CD4-positive, alpha-beta T cell treated with Interleukin-4 for 1 hour (primary cell): Measurements from ENCODE around the gene CABS1.

Source experiments
- DNase-seq, 2 donors: peaks; one replicate each; pipeline ENCODE4 v3.0.0-alpha.2; 2020 to 2022

CABS1 gene

GRCh38 chr4:70334681-70335080, at the start of gene CABS1:
CABS1 (plus strand) TSS chr4:70334981; CDS start chr4:70335040, 59 bp downstream.
- no peak for DNase-seq

GRCh38 chr4:70288651-70289050, 46.1 kb upstream of the CABS1 start:
- DNase-seq = no peak

DNA sequence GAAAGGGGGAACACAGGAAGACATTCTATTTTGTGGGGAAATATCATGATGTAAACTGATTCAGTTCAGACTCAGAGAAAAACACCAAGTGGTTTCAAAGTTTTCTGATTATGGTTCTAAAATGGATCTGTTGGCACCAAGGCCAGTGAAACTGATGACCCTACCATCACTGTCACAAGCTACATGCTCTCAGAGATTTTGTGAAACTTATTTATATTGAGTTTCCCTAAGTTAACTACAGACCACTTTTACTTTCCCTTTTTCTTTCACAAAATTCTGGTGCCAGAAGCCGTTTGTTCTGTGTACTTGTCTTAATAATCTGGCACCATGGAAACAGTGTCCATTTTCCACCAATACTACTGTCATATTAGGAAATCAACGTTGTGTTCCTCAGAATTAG, 43.4 kb upstream of the CABS1 start:
- DNase-seq = no peak

DNA sequence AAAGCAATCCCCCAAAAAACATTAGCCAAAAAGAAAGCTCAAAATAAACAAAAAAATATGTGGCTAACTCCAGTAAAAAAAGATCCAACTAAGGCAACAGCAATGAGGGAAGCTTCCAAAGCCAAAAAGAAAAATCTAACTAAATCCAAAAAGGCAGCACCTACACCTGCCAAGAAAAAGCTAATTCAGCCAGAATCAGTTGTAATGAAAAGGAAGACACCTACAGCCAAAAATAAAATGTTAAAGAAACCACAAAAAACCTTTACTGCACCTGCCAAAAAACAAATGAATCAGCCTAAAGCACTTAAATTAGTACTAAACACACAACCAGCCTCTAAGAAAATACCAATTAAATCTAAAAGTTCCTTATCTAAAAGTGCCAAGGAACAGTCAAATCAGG, 37.2 kb upstream of the CABS1 start:
- no peak for DNase-seq

DNA sequence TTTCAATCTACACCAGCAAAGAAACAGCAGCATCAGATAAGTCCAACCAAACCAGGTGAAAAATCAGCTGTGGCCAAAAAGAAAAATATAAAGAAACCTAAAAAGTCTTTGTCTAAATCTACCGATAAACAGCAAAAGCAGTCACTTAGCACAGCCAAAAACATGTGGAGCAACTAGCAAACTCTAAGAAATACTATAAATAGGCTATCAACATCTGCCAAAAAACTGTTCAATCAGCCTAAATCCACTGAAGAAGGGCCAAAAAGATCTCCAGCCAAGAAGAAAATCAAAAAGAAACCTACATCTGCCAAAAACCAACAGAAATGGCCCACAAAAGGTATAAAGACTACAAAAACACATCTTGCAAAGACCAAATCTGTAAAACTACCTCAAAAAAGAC, 36.7 kb upstream of the CABS1 start:
- DNase-seq = no peak

GRCh38 chr4:70299643-70300042, 35.1 kb upstream of the CABS1 start:
- DNase-seq = no peak

- no peak for DNase-seq
Measured at GRCh38 chr4:70300215-70300614, 34.6 kb upstream of the CABS1 start.

DNA sequence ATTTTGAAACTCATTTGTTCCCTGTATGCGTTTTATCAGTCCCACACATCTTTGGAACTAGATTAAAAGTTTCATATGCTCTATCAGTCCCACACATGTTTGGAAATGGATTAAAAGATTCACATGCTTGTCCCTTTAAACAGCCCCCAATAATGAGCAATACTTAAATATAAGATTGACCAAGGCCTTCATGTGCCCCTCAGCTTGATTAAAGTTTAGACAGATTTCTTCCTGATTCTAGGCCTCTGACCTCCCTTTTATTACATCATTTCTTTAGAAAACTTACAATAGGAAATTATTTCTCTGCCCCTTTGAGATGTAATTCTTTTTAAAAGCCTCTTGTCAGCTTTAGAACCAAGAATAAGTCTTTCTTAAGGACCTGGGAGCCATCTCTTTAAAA, 31.7 kb upstream of the CABS1 start:
- DNase-seq = no peak

DNA sequence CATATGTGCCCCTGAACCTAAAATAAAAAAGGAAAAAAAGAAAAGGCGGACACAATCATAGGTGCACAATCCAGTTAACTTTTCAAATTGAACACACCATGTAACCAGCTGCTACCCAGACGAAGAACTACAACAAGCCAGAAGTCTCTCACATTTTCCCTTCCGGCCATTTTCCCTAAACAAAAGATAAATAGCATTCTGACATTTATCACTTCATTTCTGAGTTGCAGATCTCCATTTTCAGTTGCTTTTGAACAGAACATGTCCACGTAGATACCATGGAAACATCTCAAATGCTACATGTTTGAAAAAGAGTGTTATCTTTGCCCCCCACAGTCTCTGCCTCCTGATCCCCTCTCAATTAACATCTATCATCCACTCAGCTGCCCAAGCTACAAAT, 29.2 kb upstream of the CABS1 start:
- no peak for DNase-seq

DNA sequence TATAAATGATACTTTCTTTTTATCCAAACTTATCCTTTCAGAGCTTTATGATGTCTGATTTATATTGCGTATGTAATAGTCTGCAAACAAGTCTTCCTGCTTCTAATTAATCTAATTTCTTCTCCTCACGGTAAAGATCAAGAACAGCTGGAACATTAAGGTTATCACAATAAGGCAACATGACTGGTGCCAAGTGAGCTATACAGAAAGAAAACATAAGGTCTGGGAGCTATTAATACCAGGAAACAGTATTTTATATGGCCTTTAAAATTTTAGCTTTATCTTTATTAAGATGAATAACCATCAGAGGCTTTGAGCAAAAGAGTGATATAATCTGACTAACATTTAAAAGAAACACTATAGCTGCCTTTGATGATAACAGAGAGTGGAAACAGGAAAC, 28.7 kb upstream of the CABS1 start:
- no peak for DNase-seq

DNA sequence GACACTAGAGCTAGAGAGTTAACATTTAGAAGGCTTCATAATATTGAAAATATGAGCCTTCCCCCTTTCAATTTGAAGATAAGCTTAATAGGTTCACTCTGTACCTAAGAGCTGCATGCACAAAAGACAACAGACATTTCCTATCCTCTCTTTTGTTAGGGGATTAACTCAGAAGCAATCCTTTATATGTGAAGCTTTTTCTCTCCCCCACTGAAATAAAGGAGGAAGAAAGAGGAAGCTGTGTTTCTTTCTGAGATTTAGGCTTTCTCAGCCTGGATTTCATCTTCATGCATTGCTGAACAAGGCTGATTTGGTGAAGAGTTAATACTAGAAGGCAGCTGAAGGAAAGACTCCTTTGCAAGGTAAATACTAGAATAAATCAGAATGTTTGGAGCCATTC, 21.0 kb upstream of the CABS1 start:
- no peak for DNase-seq

DNA sequence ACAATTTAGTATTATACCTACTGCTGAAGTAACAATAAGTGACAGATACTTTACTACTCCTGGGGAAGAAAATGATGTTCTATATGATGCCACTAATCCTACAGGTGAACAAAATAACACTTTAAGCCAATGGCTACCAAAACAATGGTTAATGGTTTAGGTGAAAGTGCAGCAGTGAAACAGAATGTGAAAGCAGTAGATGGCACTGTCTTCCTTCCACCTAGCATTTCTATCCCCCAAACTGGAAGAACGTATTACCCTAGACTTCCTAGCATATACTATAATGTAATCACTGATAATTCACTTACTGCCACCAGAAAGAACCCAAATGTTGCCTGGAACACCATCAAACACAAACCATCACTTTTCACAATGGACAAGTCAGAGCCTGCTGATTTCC, 18.9 kb upstream of the CABS1 start:
- DNase-seq = no peak

- DNase-seq = no peak
Measured at GRCh38 chr4:70326052-70326451, 8.7 kb upstream of the CABS1 start.

DNA sequence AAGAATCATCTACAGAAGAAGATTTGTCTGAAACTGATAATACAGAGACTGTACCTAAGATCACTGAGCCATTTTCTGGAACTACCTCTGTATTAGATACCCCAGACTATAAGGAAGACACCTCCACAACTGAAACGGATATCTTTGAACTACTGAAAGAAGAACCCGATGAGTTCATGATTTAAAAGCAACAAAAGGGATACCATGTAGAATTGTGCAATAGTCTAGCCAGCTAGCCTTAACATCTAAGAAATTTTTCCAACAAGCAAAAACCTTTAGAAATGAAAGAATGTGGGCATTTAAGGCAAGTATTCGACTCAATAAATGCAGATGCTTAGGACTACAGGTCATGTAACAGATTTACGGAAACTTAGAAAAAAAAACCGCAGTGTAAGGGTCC, 1.3 kb downstream of the CABS1 start:
- no peak for DNase-seq

DNA sequence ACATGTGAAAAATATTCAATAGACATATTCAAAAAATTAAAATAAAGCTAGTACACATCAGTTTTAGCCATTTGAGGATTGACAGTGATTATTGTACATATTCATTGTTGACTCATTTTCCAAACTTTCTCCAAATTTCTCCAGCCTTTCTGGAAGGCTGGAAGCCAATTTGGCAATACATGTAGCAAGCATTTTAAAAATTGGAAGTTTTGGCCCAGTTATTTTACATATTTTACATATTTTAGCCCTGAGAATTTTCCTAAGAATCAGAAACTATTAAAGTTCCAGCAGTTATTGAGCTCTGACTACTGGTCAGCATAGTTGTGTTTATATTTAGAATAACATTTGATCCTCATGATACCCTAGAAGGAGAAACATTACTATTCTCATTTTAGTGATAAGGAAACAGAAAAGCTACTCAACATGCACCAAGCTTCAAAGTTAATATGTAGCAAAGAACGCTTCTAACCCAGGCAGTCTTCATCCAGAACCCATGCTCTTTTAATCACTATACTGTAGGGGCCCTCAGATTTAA, 3.2 kb downstream of the CABS1 start:
- DNase-seq = no peak

GRCh38 chr4:70356185-70356584, 21.4 kb downstream of the CABS1 start:
- no peak for DNase-seq

DNA sequence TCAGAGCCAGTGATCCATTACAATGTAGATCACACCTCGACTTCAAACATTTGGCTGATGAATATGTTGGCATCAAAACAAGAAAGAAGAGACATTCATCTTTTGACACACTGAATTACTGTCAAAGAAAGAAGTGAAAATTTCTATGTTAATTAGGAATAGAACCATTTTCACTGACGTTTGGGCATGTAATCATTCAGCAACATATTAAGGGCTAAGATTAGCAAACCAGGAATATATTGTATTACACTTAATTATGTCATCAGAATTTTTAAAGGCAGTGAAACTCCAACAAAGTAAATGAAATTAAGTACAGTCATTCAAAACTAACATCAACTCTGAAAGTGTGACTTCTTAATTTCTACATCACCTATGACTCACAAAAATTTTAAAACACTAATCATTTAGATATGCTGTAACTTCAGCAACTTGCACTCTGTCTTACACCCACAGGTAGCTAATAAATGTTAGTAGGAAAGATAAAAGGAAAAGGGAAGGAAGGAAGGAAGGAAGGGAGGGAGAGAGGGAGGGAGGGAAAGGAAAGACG, 24.4 kb downstream of the CABS1 start:
- DNase-seq = no peak

- no peak for DNase-seq
Measured at GRCh38 chr4:70360460-70360859, 25.7 kb downstream of the CABS1 start, which contains the start of gene SMR3A. SMR3A (plus strand) TSS chr4:70360760; CDS start chr4:70362116, 1,356 bp downstream.

- DNase-seq = no peak
Measured at GRCh38 chr4:70364002-70364401, 29.2 kb downstream of the CABS1 start.

GRCh38 chr4:70365479-70365878, 30.7 kb downstream of the CABS1 start:
- no peak for DNase-seq

- DNase-seq = no peak
Measured at GRCh38 chr4:70367813-70368212, 33.0 kb downstream of the CABS1 start.

DNA sequence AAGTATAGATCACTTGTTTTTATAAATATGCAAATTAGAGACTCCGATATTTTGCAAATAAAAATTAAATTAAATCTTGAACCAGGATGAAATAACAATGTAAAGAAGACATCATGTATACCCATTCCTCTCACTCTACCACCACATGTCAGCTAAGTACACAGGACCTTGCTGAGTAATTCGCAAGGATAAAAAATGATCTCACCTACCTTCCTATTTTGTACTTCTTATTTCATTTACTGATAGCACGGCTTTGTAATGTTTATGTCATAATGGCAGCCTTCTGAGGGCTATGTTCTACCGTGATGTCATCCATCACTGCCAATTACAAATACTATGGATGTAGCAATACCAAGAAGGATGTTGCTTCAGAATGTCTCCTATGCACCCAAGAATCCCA, 37.2 kb downstream of the CABS1 start:
- no peak for DNase-seq

DNA sequence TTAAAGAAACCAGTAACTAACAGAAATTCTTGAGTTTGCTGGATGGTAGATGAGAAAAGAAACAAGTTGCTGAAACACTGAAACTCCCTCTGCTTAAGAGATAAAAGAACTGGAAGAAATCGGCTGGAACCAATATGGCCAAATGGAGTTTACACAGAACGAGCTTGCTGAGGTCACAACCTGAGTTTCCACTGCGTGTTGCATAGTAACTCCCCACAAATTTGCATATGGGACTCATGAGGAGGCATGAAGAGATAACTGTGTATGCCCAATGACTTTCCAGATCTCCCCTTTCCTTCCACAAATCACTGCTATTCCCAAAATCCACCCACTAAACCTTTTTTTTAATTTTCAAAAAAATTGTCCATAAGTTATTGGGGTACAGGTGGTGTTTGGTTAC, 38.0 kb downstream of the CABS1 start:
- no peak for DNase-seq

DNA sequence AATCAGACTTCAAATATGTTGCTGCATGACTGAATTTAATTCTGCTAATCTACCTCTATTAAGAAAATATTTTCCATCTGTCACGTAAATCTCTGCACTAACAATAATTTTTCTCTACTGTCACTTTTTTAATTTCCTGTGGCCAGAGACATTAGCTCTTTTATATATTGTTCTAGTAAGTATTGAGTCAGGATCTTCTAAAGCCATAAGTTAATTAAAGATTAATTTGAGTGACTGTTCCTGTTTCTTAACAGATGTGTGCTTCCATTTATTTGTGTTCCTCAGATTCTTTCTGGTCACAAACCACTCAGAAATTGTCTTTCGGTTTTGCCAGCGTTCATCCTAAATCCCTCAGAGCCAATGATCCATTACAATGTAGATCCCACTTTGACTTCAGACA, 45.8 kb downstream of the CABS1 start:
- no peak for DNase-seq

GRCh38 chr4:70382691-70383181, 48.0 kb downstream of the CABS1 start, which contains the start of gene SMR3B:
SMR3B (plus strand) TSS chr4:70383131; CDS start chr4:70384511, 1,380 bp downstream.
- no peak for DNase-seq
